Breast epithelium (tissue), 4 donors: ENCODE results near the gene POLN. TPM values are rescaled to one million over a fixed set of nuclear protein-coding genes. Genes with fewer than 3 reads are reported as not detected.

Experiments
- DNase-seq, 2 donors: peaks; one replicate each; pipeline ENCODE4 v3.0.0-alpha.2; 2019; ENCODE audit warnings: low spot score in 2 of 2
- H3K27ac ChIP-seq, 2 donors: fragments of 200-600 bp; sonication (generic) in 1 of 2; one replicate each; pipeline ENCODE4 v1.5.1; 2016 to 2019; ENCODE audit warnings: mild to moderate bottlenecking in 1 of 2
- H3K27me3 ChIP-seq, 2 donors: fragments of 200-600 bp; sonication (generic) in 1 of 2; one replicate each; pipeline versions ENCODE4 v1.5.1 to v1.6.0; 2017 to 2019; ENCODE audit warnings: control low read depth in 1 of 2, mild to moderate bottlenecking in 1 of 2
- H3K36me3 ChIP-seq: fragments of 200-600 bp; one replicate; pipeline ENCODE4 v1.5.1; 2019
- H3K4me1 ChIP-seq, 2 donors: fragments of 200-600 bp; sonication (generic); one replicate each; pipeline ENCODE4 v1.5.1; 2016 to 2019; ENCODE audit warnings: control low read depth in 1 of 2
- H3K4me3 ChIP-seq, 3 donors: fragments of 200-600 bp; sonication (generic); 1 replicate in 2 of 3; 2 replicates in 1 of 3; pipeline ENCODE4 v1.5.1; 2016 to 2019; ENCODE audit warnings: mild to moderate bottlenecking in 3 of 3, moderate library complexity in 2 of 3
- H3K9me3 ChIP-seq, 2 donors: fragments of 200-600 bp; sonication (generic) in 1 of 2; one replicate each; pipeline ENCODE4 v1.5.1; 2016 to 2019; ENCODE audit warnings: control low read depth in 1 of 2
- CTCF ChIP-seq, 3 donors: fragments of 450-650 bp; IDR thresholded peaks; one replicate each; pipeline ENCODE4 v1.5.1; 2016 to 2017; ENCODE audit warnings: antibody characterized with exemption in 3 of 3, mild to moderate bottlenecking in 3 of 3, moderate library complexity in 3 of 3
- POLR2A ChIP-seq: fragments of 450-650 bp; IDR thresholded peaks from one replicate; pipeline ENCODE4 v1.6.1; 2016; ENCODE audit warnings: antibody characterized with exemption, mild to moderate bottlenecking, moderate library complexity
- POLR2AphosphoS5 ChIP-seq, 3 donors: sonication (generic); formaldehyde crosslinking; IDR thresholded peaks; one replicate each; pipeline ENCODE4 v1.6.1; 2017; ENCODE audit warnings: antibody characterized with exemption in 3 of 3
- intact Hi-C: fragments of 100-400 bp; cut with DNase I; formaldehyde crosslinking; loops from one replicate; pipeline ENCODE4 v1.15.1; 2023; ENCODE audit warnings: low total_unique reads
- total RNA-seq, 3 donors: library from RNA; depleted of rRNA; stranded (reverse); fragments of >200 nt; gene quantifications; one replicate each; pipeline ENCODE4 v1.1.0, GENCODE V29; 2016

The POLN gene
- total RNA-seq, 3 donors from 2014 or later = 3.3 to 4.7 (median 4.3) TPM

DNA sequence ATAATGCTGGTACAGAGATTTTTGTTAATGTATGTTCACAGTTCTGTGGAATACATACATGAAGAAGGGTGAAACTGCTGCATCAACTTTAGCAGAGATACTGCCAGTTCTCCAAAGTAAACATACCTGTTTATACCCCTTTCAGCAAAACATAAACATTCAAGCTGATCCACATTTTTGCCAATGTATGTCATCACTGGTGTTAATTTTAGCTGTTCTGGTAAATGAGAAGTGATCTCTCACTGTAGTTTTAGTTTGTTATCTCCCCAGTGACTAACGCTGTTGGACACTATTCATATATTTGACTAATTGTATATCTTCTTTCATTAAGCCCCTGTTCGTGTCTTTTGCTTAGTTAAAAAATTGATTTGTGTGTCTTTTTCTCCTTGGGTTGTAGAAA, 82.0 kb downstream of the POLN start:
- Histone ChIP-seq H3K27me3 (no peaks in the 10 kb centered on the region), H3K36me3 (no peaks in the 10 kb centered on the region), H3K9me3 (no peaks in the 10 kb centered on the region), H3K4me1 (no peaks in the 10 kb centered on the region), H3K4me3 (no peak overlapping the region), H3K27ac (no peak overlapping the region)
- intact Hi-C loops = no loop called here
- no peak for DNase-seq
- TF ChIP-seq POLR2A (no peak), CTCF (IDR thresholded peaks at IDR 0.05) (no peak), POLR2AphosphoS5 (IDR thresholded peaks at IDR 0.05) (no peak)

DNA sequence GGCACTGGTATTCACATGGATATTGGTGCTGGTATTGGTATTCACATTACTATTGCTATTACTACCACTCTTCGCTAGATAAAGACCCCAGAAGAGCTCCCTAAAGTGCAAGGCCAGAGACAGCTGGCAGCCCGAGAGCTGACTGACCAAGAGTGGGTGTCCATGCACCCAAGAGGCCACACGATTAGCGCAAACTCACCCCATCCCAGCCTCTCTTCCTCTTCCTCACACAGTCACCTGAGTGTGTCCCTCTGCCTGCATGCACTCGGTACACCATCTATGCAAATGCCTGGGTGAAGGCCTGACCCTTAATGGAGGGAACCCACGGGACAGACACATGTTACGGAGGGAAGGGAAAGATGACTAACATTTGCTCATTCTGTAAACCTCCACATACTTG, 86.7 kb downstream of the POLN start:
- no peaks in the 10 kb centered on the region for H3K9me3 ChIP-seq
- DNase-seq = no peak
- intact Hi-C loops = no loop called here
- no peaks in the 10 kb centered on the region for H3K36me3 ChIP-seq
- no peak overlapping the region for H3K27ac ChIP-seq
- no peaks in the 10 kb centered on the region for H3K27me3 ChIP-seq
- no peak for TF ChIP-seq POLR2A
- TF ChIP-seq POLR2AphosphoS5 (IDR thresholded peaks at IDR 0.05) = no peak
- TF ChIP-seq CTCF (IDR thresholded peaks at IDR 0.05) = no peak
- no peak overlapping the region for H3K4me3 ChIP-seq
- H3K4me1 ChIP-seq = no peaks in the 10 kb centered on the region

DNA sequence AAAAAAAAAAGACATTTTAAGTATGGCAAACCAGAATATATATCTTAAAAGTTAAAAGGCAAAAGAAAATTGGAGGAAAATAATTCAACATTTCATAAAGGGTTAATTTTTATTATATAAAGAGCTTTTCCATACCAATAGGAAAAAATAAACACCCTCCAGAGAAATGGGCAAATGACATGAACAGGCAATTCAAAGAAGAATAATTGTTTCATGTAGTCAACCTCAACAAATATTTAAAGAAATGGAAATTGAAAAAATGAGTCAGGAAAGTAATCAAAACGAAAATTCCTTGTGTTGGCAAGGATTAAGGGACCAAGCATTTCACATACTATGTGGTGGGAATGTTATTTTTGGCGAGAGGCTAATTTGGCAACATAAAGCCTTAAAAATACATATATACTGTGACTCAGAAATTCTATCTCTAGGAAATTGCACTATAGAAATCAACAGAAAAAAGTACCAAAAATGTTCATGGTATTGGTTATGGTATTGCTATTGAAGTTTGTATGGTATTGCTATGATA, 87.6 kb downstream of the POLN start:
- no peaks in the 10 kb centered on the region for H3K4me1 ChIP-seq
- no peak overlapping the region for H3K4me3 ChIP-seq
- H3K9me3 ChIP-seq = no peaks in the 10 kb centered on the region
- no peaks in the 10 kb centered on the region for H3K36me3 ChIP-seq
- DNase-seq = no peak
- H3K27me3 ChIP-seq = no peaks in the 10 kb centered on the region
- intact Hi-C loops = no loop called here
- TF ChIP-seq POLR2AphosphoS5 (IDR thresholded peaks at IDR 0.05) = no peak
- TF ChIP-seq POLR2A = no peak
- TF ChIP-seq CTCF (IDR thresholded peaks at IDR 0.05) = no peak
- H3K27ac ChIP-seq = no peak overlapping the region

DNA sequence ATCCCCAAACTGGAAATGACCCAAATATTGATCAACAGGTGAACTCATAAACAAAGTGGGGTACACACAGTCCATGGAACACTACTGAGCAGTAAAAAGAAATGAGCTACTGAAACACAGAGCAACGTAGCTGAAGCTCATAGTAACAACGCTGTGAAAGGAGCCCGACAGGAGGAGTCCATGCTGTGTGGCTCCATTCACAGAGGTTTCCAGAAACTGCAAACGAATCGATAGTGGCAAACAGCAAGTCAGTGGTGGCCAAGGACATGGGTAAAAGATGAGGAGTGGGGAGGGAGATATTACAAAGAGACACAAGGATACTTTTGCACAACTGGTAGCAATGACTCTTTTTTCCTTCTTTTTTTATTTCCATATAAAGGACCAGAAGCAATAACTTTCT, 90.4 kb downstream of the POLN start:
- no peak overlapping the region for H3K27ac ChIP-seq
- TF ChIP-seq POLR2AphosphoS5 (IDR thresholded peaks at IDR 0.05) = no peak
- TF ChIP-seq CTCF (IDR thresholded peaks at IDR 0.05) = no peak
- TF ChIP-seq POLR2A = no peak
- no peaks in the 10 kb centered on the region for H3K36me3 ChIP-seq
- intact Hi-C loops = no loop called here
- no peaks in the 10 kb centered on the region for H3K9me3 ChIP-seq
- no peaks in the 10 kb centered on the region for H3K27me3 ChIP-seq
- H3K4me1 ChIP-seq = no peaks in the 10 kb centered on the region
- no peak overlapping the region for H3K4me3 ChIP-seq
- no peak for DNase-seq

GRCh38 chr4:2150076-2150475, 91.8 kb downstream of the POLN start:
- no peaks in the 10 kb centered on the region for H3K9me3 ChIP-seq
- DNase-seq = no peak
- no peaks in the 10 kb centered on the region for H3K4me1 ChIP-seq
- intact Hi-C loops = no loop called here
- TF ChIP-seq POLR2AphosphoS5 (IDR thresholded peaks at IDR 0.05) (no peak), POLR2A (no peak), CTCF (IDR thresholded peaks at IDR 0.05) (no peak)
- no peaks in the 10 kb centered on the region for H3K36me3 ChIP-seq
- H3K27me3 ChIP-seq = no peaks in the 10 kb centered on the region
- H3K27ac ChIP-seq = no peak overlapping the region
- H3K4me3 ChIP-seq = no peak overlapping the region
